NCI-H2081 treated with DMSO at 0.1 percent for 48 hours (cell line): Measurements from ENCODE around the gene MARCHF2.
"Not testable (repeated sequence)": the region's sequence is repeated elsewhere in the genome, so short reads cannot be mapped to it uniquely, and the experiment has no call there.

Experiments used
- DNase-seq: peaks from one replicate; lab custom pipeline; 2025; lab: John Stamatoyannopoulos, UW

MARCHF2 gene, protein sequence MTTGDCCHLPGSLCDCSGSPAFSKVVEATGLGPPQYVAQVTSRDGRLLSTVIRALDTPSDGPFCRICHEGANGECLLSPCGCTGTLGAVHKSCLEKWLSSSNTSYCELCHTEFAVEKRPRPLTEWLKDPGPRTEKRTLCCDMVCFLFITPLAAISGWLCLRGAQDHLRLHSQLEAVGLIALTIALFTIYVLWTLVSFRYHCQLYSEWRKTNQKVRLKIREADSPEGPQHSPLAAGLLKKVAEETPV

GRCh38 chr19:8412783-8413628, at the start of gene MARCHF2:
MARCHF2 (plus strand) TSS chr19:8413305; CDS start chr19:8421841, 8,536 bp downstream.
- peak; percentile 52 for DNase-seq

- DNase-seq = no peak
Observed at GRCh38 chr19:8363803-8364771, 49.0 kb upstream of the MARCHF2 start, which contains the start of gene ANGPTL4. ANGPTL4 (plus strand) TSS chr19:8364155; CDS start chr19:8364322, 167 bp downstream.

DNA sequence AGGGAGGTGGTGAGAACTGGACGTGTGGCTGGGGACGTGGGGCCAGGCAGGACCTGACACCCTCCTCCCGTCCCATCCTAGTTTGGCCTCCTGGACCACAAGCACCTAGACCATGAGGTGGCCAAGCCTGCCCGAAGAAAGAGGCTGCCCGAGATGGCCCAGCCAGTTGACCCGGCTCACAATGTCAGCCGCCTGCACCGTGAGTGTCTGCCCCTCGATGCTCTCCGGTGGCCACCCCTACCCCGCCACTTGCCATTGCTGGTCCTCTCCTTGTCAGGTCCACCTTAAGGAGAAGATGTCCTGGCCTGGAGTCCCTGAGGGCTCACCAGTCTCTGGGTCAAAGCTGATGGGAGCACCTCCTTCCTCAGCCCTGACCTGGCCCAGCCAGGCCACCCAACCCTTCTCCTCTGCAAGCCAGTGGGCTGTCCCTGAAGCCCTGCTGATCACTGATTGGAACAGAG, 47.0 kb upstream of the MARCHF2 start:
- DNase-seq = no peak

DNA sequence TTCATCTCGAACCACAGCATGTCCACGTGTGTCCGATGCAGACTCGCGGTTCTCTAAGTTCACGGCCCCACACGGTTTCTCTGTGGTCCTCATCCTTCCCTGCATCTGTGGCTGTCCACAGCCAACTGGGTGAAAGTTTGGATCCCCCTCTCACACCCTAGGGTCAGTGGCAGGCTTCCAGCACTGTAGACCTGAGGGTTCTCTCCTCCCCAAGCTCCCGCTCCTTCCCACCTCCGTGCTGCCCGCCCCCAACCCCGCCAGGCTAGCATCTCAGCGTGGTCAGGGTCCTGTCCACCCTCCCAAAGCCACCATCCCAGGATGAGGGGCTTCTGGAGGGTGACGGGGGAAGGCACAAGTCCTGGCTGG, 46.2 kb upstream of the MARCHF2 start:
- no peak for DNase-seq

DNA sequence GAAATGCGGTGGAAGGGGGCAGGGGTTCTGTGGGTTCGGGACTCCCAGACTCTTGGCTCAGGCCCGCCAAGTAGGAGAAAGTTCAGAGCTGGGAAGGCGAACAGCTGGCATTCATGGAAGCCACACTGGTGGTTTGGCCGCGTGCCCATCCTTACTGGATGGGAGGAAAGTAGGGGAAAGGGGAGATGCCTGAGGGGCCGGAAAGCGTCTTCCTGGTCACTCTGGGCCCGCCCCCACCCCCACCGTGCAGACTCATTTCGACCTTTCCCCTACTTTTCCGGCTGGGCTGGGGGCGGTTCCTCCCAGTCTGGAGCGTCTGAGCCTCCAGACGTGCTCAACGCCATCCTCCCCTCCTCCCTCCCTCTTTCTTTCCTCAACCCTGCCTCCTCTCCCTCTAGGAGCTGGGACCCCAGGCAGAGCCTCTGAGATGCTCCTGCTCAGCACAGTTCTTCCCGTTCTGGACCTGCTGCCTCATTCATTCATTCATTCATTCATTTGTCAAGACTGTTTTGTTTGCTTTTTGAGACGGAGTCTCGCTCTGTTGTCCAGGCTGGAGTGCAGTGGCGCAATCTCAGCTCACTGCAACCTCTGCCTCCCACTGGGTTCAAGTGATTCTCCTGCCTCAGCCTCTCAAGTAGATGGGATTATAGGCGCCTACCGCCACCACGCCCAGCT, 45.6 kb upstream of the MARCHF2 start:
- no peak for DNase-seq

GRCh38 chr19:8370176-8371010, 42.7 kb upstream of the MARCHF2 start:
- no peak for DNase-seq

DNA sequence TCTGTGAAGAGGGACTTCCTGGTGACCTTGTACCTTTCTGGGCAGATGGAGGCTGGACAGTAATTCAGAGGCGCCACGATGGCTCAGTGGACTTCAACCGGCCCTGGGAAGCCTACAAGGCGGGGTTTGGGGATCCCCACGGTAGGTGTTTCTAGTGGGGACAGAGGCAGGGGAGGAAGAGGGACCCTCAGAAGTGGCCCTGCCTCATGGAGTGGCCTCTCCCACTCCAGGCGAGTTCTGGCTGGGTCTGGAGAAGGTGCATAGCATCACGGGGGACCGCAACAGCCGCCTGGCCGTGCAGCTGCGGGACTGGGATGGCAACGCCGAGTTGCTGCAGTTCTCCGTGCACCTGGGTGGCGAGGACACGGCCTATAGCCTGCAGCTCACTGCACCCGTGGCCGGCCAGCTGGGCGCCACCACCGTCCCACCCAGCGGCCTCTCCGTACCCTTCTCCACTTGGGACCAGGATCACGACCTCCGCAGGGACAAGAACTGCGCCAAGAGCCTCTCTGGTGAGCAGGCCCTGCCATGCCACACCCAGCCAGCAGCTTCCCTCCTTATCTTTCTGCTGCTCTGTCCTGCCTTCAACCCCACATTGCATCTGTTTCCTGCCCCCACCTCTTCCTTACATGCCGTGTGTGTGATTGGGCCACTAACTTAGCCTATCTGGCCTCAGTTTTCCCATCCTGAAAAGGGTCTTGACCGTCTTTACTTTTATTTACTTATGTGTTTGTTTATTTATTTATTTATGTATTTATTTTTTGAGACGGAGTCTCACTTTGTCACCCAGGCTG, 41.9 kb upstream of the MARCHF2 start:
- no peak for DNase-seq

DNA sequence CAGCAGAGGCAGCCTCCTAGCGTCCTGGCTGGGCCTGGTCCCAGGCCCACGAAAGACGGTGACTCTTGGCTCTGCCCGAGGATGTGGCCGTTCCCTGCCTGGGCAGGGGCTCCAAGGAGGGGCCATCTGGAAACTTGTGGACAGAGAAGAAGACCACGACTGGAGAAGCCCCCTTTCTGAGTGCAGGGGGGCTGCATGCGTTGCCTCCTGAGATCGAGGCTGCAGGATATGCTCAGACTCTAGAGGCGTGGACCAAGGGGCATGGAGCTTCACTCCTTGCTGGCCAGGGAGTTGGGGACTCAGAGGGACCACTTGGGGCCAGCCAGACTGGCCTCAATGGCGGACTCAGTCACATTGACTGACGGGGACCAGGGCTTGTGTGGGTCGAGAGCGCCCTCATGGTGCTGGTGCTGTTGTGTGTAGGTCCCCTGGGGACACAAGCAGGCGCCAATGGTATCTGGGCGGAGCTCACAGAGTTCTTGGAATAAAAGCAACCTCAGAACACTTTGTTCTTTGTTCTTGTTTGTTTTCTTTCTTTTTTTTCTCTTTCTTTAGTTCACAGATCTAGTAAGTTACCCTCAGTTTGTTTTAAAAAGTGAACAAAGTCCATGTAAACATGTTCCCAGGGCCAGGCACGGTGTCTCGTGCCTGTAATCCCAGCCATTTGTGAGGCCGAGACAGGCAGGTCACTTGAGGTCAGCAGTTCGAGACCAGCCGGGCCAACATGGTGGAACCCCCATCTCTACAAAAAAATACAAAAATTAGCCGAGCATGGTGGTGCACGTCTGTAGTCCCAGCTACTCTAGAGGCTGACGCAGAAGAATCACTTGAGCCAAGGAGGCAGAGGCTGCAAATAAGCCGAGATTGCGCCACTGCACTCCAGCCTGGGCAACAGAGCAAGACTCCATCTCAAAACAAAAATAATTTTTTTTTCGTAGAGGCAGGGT, 39.0 kb upstream of the MARCHF2 start:
- DNase-seq = no peak

GRCh38 chr19:8375766-8376165, 37.3 kb upstream of the MARCHF2 start:
- not testable (repeated sequence) for DNase-seq

DNA sequence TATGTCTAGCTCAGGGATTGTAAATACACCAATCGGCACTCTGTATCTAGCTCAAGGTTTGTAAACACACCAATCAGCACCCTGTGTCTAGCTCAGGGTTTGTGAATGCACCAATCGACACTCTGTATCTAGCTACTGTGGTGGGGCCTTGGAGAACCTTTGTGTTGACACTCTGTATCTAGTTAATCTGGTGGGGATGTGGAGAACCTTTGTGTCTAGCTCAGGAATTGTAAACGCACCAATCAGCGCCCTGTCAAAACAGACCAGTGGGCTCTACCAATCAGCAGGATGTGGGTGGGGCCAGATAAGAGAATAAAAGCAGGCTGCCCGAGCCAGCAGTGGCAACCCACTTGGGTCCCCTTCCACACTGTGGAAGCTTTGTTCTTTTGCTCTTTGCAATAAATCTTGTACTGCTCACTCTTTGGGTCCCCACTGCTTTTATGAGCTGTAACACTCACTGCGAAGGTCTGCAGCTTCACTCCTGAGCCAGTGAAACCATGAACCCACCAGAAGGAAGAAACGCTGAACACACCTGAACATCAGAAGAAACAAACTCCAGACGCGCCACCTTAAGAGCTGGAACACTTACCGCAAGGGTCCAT, 36.6 kb upstream of the MARCHF2 start:
- DNase-seq = not testable (repeated sequence)

DNA sequence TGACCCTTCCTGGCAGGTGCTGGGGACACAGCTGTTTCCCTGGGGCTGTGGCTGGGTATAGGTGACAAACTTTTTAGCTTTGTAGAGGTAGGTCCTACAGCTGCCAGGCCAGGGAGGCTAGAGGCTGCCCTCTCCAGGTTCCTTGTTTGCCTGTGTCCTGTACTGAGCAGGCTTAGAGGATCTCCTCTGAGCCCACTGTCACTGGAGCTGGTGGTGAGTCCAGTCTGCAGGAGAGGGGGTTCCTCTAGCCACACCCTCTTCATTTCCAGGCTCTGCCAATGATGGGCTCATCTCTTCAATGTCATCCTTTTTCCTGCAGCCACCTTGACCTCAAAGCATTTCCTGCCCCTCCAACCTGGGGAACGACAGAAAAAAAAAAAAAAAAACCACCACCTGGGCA, 35.5 kb upstream of the MARCHF2 start:
- no peak for DNase-seq

GRCh38 chr19:8379156-8379891, 33.8 kb upstream of the MARCHF2 start:
- not testable (repeated sequence) for DNase-seq

DNA sequence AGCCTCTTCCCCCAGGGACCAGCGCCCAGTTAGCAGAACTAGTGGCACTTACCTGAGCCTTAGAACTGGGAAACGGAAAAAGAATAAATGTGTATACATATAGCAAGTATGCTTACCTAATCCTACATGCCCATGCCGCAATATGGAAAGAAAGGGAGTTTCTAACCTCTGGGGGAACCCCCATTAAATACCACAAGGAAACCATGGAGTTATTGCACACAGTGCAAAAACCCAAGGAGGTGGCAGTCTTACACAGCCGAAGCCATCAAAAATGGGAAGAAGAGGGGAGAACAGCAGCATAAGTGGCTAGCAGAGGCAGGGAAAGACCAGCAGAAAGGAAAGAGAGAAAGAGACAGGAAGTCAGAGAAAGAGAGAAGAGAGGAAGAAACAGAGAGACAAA, 28.5 kb upstream of the MARCHF2 start:
- not testable (repeated sequence) for DNase-seq

DNA sequence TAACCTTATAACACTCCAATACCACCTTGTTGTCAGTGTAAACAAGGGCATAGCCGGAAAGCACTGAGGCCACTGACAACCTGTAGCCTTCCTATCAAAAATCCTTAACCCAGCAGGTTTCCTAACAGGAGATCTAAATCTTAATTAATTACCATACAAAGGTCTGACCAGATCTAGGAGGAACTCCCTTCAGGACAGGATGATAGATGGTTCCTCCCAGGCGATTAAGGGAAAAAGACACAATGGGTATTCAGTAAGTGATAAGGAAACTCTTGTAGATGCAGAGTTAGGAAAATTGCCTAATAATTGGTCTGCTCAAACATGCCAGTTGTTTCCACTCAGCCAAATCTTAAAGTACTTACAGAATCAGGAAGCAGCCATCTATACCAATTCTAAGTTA, 28.0 kb upstream of the MARCHF2 start:
- not testable (repeated sequence) for DNase-seq

GRCh38 chr19:8385566-8385965, 27.5 kb upstream of the MARCHF2 start:
- DNase-seq = not testable (repeated sequence)

- DNase-seq = not testable (repeated sequence)
Observed at GRCh38 chr19:8386419-8386818, 26.7 kb upstream of the MARCHF2 start.

- no peak for DNase-seq
Observed at GRCh38 chr19:8386990-8387389, 26.1 kb upstream of the MARCHF2 start.
